HL-60 (cell line): Measurements from ENCODE around the gene RIC3.

Experiments
- DNase-seq, 2 experiments: peaks; one replicate each; pipeline ENCODE4 v3.0.0-alpha.2; 2010 to 2020; ENCODE audit warnings: low read depth in 1 of 2, low spot score in 1 of 2
- H3K27ac ChIP-seq: fragments of 250-450 bp; sonication (Bioruptor Pico); replicated peaks from 2 replicates; pipeline ENCODE4 v1.5.1; 2020; ENCODE audit warnings: mild to moderate bottlenecking, moderate library complexity
- H3K27me3 ChIP-seq: fragments of 250-450 bp; sonication (Bioruptor Pico); 2 replicates; pipeline ENCODE4 v1.5.1; 2021; ENCODE audit warnings: mild to moderate bottlenecking, moderate library complexity; ENCODE audit not compliant: insufficient read depth, poor library complexity, severe bottlenecking
- H3K4me3 ChIP-seq: replicated peaks from 2 replicates; pipeline ENCODE4 v1.5.1; 2011; ENCODE audit warnings: mild to moderate bottlenecking, control low read depth, low read length; ENCODE audit not compliant: insufficient read depth
- GABPA ChIP-seq: IDR thresholded peaks from 2 replicates; pipeline ENCODE4 v1.6.1; 2012; ENCODE audit warnings: low read depth
- POLR2AphosphoS5 ChIP-seq: IDR thresholded peaks from 2 replicates; pipeline ENCODE4 v1.6.1; 2012; ENCODE audit warnings: low read depth
- REST ChIP-seq: IDR thresholded peaks from 2 replicates; pipeline ENCODE4 v1.6.1; 2012; ENCODE audit warnings: low read depth; ENCODE audit not compliant: insufficient replicate concordance
- SPI1 ChIP-seq: IDR thresholded peaks from 2 replicates; pipeline ENCODE4 v1.6.1; 2012; ENCODE audit warnings: low read depth, mild to moderate bottlenecking, borderline replicate concordance
- TF ChIP-seq, protein P1 (sequence below): IDR thresholded peaks from one replicate; pipeline ENCODE4 v1.5.1; 2011; ENCODE audit warnings: low read length, control low read depth, inconsistent platforms; ENCODE audit not compliant: insufficient read depth

Gene RIC3

DNA sequence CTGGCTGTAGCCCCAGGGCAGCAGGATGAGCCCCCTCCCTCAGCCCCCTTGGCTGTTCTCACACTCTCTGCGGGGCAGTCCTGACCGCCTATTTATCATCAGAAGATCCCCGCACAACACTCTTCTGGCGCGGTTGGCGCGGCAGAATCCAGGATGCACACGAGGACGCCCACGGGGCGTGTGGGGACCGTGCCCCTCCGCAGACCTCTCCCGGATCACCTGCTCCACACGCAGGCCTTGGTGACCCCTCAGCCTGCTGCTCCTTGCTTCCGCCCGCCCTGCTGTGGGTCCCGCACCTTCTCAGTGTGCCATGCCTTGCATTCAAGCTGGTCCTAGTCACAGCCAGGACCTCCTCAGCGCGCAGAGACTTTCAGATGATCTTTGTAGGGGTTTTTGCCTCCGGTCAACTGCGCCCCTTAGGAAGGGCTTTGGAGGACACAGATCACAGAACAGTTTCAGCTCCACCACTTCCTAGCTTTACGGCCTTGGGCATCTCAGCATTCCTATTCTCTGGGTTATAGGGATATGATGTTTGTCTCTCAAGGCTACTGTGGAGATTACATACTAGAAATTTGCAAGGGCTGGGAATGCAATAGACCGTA is 88.7 kb downstream of the RIC3 start:
- Histone ChIP-seq H3K27me3 (peaks cover 27% of the 10 kb centered on the region), H3K4me3 (no peak overlapping the region), H3K27ac (no peak overlapping the region)
- TF ChIP-seq, protein P1, sequence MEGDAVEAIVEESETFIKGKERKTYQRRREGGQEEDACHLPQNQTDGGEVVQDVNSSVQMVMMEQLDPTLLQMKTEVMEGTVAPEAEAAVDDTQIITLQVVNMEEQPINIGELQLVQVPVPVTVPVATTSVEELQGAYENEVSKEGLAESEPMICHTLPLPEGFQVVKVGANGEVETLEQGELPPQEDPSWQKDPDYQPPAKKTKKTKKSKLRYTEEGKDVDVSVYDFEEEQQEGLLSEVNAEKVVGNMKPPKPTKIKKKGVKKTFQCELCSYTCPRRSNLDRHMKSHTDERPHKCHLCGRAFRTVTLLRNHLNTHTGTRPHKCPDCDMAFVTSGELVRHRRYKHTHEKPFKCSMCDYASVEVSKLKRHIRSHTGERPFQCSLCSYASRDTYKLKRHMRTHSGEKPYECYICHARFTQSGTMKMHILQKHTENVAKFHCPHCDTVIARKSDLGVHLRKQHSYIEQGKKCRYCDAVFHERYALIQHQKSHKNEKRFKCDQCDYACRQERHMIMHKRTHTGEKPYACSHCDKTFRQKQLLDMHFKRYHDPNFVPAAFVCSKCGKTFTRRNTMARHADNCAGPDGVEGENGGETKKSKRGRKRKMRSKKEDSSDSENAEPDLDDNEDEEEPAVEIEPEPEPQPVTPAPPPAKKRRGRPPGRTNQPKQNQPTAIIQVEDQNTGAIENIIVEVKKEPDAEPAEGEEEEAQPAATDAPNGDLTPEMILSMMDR: no peak
- TF ChIP-seq GABPA: no peak
- TF ChIP-seq REST: no peak
- TF ChIP-seq POLR2AphosphoS5: no peak
- TF ChIP-seq SPI1: no peak
- DNase-seq: no peak

DNA sequence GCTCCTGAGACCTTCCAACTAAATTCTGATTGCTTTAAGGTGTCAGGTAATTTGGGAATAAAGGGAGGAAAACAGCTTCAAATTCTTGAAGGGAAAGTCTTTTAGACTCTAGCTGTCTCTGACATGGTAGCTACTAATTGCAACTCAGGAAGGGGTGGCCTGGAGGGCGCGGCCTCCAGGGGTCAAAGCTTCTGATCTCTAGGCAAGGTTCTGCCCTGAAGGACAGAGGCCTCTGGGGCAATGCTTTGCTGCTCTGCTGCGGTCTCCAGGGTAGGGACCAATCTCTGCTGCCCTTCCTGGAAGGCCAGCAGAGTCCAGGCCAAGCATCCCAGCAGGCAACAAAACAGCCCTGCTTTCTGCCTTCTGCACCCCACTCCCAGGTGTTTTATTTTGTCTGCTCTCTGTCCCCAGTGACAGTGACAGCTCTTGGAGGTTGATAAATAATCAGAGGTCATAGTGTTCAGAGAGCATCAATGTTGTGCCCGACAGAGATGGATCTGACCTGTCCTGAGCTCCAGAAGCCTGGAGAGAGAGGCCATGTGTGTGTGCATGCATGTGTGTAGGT is 89.6 kb downstream of the RIC3 start:
- Histone ChIP-seq H3K27me3 (peaks cover 27% of the 10 kb centered on the region), H3K27ac (no peak overlapping the region), H3K4me3 (no peak overlapping the region)
- no peak for DNase-seq
- TF ChIP-seq SPI1: no peak
- TF ChIP-seq REST: no peak
- TF ChIP-seq, protein P1: no peak
- no peak for TF ChIP-seq POLR2AphosphoS5
- TF ChIP-seq GABPA: no peak

DNA sequence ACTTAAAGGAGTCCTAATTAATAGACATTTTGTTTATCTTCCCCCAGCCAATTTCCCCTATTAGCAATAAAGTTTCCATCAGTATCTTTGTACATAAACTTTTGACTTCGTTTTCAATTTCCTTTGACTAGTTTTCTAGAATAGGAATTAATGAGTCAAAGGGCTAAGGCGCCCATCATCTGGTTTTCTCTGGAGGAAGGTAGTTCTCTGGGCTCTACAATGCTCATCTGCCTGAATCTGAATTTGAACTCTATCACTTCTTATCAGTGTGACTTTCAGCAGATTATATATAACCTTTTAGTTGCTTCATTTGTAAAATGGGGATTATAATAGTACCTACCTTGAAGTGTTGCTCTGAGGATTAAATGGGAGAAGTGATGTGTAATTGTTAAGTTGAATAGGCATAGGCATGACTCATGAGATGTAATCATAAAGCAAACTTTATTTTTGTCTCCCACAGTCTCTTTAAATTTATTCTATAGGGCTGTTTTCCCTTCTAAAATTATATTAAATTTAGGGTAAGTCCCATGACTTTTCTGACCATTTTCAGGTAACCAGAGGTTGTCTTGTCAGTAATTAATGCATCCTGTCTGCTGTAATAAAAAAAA is 93.6 kb downstream of the RIC3 start:
- peaks cover 6% of the 10 kb centered on the region for H3K27me3 ChIP-seq
- no peak overlapping the region for H3K4me3 ChIP-seq
- TF ChIP-seq POLR2AphosphoS5: no peak
- no peak for TF ChIP-seq GABPA
- no peak for TF ChIP-seq SPI1
- no peak for TF ChIP-seq REST
- TF ChIP-seq, protein P1: no peak
- H3K27ac ChIP-seq: no peak overlapping the region
- DNase-seq: no peak
